ENCODE results near the gene TNFAIP8L3.
"Not testable (repeated sequence)": the region's sequence is repeated elsewhere in the genome, so short reads cannot be mapped to it uniquely, and the experiment has no call there.

The TNFAIP8L3 gene

DNA sequence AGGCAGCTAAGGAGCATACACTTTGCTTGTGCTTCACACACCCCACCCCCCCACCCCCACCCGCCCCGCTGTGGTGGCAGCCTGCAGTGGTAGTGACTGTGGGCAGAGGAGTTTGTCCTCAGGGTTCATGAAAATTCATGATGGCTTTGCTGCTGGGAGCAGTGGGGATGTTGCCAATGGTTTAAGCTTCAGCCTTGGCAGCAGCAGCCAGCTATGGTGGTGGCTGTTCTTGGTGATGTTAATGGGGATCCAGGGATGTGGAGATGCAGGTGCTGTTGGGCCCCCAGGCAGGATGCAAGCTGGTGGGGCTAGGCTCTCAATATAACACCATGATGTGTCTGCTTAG, 55.8 kb downstream of the TNFAIP8L3 start:
- no peak overlapping the region for H3K4me2 ChIP-seq (ENCODE audit: low read depth, low read length)
- H3K27ac ChIP-seq (ENCODE audit: low read length) = no peak overlapping the region
- no peaks in the 10 kb centered on the region for H3F3A ChIP-seq (ENCODE audit: insufficient read depth, low read length)
- H3K27me3 ChIP-seq (replicated peaks; ENCODE audit: insufficient read depth, low read length) = no peaks in the 10 kb centered on the region
- no peaks in the 10 kb centered on the region for H3K79me2 ChIP-seq (ENCODE audit: low read length)
- no peaks in the 10 kb centered on the region for H3K9me2 ChIP-seq (replicated peaks; ENCODE audit: insufficient read depth, low read length)
- no peak overlapping the region for H3K9ac ChIP-seq (ENCODE audit: low read length)
- no peaks in the 10 kb centered on the region for H3K9me3 ChIP-seq (replicated peaks; ENCODE audit: insufficient read depth, low read length)
- H4K20me1 ChIP-seq (ENCODE audit: insufficient read depth, low read length) = no peaks in the 10 kb centered on the region
- TF ChIP-seq EZH2 (optimal IDR thresholded peaks at IDR 0.05; ENCODE audit: low read depth, low read length) (no peak), EZH2phosphoT487 (IDR thresholded peaks at IDR 0.05; ENCODE audit: low read length) (no peak)
- TF ChIP-seq, protein P1, sequence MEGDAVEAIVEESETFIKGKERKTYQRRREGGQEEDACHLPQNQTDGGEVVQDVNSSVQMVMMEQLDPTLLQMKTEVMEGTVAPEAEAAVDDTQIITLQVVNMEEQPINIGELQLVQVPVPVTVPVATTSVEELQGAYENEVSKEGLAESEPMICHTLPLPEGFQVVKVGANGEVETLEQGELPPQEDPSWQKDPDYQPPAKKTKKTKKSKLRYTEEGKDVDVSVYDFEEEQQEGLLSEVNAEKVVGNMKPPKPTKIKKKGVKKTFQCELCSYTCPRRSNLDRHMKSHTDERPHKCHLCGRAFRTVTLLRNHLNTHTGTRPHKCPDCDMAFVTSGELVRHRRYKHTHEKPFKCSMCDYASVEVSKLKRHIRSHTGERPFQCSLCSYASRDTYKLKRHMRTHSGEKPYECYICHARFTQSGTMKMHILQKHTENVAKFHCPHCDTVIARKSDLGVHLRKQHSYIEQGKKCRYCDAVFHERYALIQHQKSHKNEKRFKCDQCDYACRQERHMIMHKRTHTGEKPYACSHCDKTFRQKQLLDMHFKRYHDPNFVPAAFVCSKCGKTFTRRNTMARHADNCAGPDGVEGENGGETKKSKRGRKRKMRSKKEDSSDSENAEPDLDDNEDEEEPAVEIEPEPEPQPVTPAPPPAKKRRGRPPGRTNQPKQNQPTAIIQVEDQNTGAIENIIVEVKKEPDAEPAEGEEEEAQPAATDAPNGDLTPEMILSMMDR (IDR thresholded peaks at IDR 0.05; ENCODE audit: low read length) = no peak
- DNase-seq = no peak
- H2AFZ ChIP-seq (ENCODE audit: low read length) = no peak overlapping the region
- no peaks in the 10 kb centered on the region for H3K36me3 ChIP-seq (replicated peaks; ENCODE audit: insufficient read depth, low read length)
- H3K4me3 ChIP-seq (ENCODE audit: low read length) = no peak overlapping the region
- no peaks in the 10 kb centered on the region for H3K4me1 ChIP-seq (ENCODE audit: low read length)

DNA sequence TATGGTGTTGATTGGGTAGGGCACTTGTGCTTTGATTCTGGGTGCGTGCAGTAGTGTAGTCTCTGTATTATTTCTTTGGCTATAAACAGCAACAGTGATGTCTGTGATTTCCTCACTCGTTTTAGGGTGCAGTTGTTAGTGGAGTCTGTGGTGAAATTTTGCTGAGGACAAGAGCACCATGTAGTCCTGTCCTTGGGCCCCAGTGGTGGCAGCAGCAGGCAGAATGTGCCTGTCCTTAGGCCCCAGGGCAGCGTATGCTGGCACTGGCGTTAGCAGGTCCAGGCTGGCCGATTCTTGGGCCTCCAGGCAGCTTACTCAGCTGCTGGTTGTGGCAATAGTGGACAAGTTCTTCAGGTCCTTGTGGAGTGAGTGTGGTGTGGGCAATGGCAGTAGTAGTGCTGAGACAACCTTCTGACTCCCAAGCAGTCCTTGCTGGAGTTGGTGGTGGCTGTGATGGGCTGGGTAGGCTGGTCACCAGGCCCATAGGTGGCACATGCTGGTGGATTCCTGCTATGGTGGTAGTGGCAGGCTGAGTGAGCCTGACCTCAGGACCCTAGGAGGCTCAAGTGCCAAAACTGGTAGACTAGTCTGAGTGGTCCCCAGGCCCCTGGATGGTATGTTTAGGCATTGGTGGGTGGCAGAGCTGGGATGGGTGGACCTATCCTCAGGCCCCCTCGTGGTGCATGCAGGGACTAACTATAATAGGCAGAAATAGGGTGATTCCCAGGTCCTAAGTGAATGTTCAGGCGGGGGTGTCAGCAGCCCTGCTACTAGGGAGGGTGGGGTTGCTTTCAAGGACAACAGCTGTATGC, 56.3 kb downstream of the TNFAIP8L3 start:
- H3K9ac ChIP-seq (ENCODE audit: low read length) = no peak overlapping the region
- no peak overlapping the region for H3K4me3 ChIP-seq (ENCODE audit: low read length)
- H3K27ac ChIP-seq (ENCODE audit: low read length) = no peak overlapping the region

DNA sequence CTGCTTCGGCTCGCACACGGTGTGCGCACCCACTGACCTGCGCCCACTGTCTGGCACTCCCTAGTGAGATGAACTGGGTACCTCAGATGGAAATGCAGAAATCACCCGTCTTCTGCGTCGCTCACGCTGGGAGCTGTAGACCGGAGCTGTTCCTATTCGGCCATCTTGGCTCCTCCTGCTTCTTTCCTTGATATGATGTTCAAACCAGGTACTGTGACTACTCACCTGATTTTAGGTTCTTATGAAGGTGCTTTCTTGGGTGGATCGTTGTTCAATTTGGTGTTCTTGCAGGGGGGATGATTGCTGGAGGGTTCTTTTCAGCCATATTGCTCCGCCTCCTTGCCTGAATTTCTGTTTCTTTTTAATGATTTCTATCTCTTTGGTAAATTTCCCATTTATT, 57.2 kb downstream of the TNFAIP8L3 start:
- H3K4me1 ChIP-seq (ENCODE audit: low read length); H3F3A ChIP-seq (ENCODE audit: insufficient read depth, low read length); H2AFZ ChIP-seq (ENCODE audit: low read length); H3K4me2 ChIP-seq (ENCODE audit: low read depth, low read length); H3K27me3 ChIP-seq (replicated peaks; ENCODE audit: insufficient read depth, low read length); H3K9me3 ChIP-seq (replicated peaks; ENCODE audit: insufficient read depth, low read length); H3K9ac ChIP-seq (ENCODE audit: low read length); H3K79me2 ChIP-seq (ENCODE audit: low read length); H3K36me3 ChIP-seq (replicated peaks; ENCODE audit: insufficient read depth, low read length); H3K9me2 ChIP-seq (replicated peaks; ENCODE audit: insufficient read depth, low read length); H3K4me3 ChIP-seq (ENCODE audit: low read length); H3K27ac ChIP-seq (ENCODE audit: low read length); H4K20me1 ChIP-seq (ENCODE audit: insufficient read depth, low read length); DNase-seq: not testable (repeated sequence)

More for the DNA sequence above, 56.3 kb downstream of the TNFAIP8L3 start:
- H3K36me3 ChIP-seq (replicated peaks; ENCODE audit: insufficient read depth, low read length) = no peaks in the 10 kb centered on the region
- DNase-seq = no peak
- H3K9me3 ChIP-seq (replicated peaks; ENCODE audit: insufficient read depth, low read length) = no peaks in the 10 kb centered on the region
- no peaks in the 10 kb centered on the region for H3K27me3 ChIP-seq (replicated peaks; ENCODE audit: insufficient read depth, low read length)
- no peaks in the 10 kb centered on the region for H4K20me1 ChIP-seq (ENCODE audit: insufficient read depth, low read length)
- H3K4me2 ChIP-seq (ENCODE audit: low read depth, low read length) = no peak overlapping the region
- no peaks in the 10 kb centered on the region for H3K9me2 ChIP-seq (replicated peaks; ENCODE audit: insufficient read depth, low read length)
- no peaks in the 10 kb centered on the region for H3K79me2 ChIP-seq (ENCODE audit: low read length)
- no peak overlapping the region for H2AFZ ChIP-seq (ENCODE audit: low read length)
- H3K4me1 ChIP-seq (ENCODE audit: low read length) = no peaks in the 10 kb centered on the region
- no peaks in the 10 kb centered on the region for H3F3A ChIP-seq (ENCODE audit: insufficient read depth, low read length)
- TF ChIP-seq, protein P1 (IDR thresholded peaks at IDR 0.05; ENCODE audit: low read length) = no peak
- no peak for TF ChIP-seq EZH2phosphoT487 (IDR thresholded peaks at IDR 0.05; ENCODE audit: low read length)
- TF ChIP-seq EZH2 (optimal IDR thresholded peaks at IDR 0.05; ENCODE audit: low read depth, low read length) = no peak

DNA sequence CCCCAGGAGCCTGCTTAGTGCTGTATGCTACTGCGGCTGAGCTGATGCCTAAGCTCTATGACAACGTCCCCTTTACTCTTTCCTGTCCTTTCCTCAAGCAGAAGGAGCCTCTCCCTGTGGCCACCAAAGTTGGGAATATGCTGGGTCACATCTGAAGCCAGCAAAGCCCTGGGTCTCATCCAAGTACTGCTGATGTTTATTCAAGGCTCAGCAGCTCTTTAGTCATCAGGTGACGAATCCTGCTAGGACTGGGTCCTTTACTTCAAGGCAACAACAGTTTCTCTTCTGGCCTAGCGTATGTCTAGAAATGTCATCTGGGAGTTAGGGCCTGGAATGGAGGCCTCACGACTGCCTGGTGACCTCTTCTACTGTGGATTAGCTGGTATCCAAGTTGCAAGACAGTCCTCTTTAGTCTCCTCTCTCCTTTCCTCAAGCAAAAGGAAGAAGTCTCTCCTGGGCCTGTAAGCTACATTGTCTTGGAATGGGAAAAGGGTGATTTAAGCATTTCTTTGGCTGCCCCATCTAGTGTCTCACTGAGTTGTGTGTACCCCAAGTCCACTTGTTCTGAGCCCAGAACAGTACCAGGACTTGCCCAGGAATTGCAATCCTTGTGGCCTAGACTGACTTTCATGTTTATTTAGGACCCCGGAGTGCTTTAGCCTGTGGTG, 63.9 kb downstream of the TNFAIP8L3 start:
- H3K27ac ChIP-seq (ENCODE audit: low read length) = no peak overlapping the region
- TF ChIP-seq, protein P1 (IDR thresholded peaks at IDR 0.05; ENCODE audit: low read length) = no peak
- TF ChIP-seq EZH2 (optimal IDR thresholded peaks at IDR 0.05; ENCODE audit: low read depth, low read length) = no peak
- no peak for DNase-seq
- no peak overlapping the region for H2AFZ ChIP-seq (ENCODE audit: low read length)
- H3K4me2 ChIP-seq (ENCODE audit: low read depth, low read length) = no peak overlapping the region
- H3K79me2 ChIP-seq (ENCODE audit: low read length) = no peaks in the 10 kb centered on the region
- no peaks in the 10 kb centered on the region for H3K27me3 ChIP-seq (replicated peaks; ENCODE audit: insufficient read depth, low read length)
- no peaks in the 10 kb centered on the region for H3K4me1 ChIP-seq (ENCODE audit: low read length)
- H3F3A ChIP-seq (ENCODE audit: insufficient read depth, low read length) = no peaks in the 10 kb centered on the region
- H3K9ac ChIP-seq (ENCODE audit: low read length) = no peak overlapping the region
- no peaks in the 10 kb centered on the region for H3K36me3 ChIP-seq (replicated peaks; ENCODE audit: insufficient read depth, low read length)
- no peaks in the 10 kb centered on the region for H3K9me2 ChIP-seq (replicated peaks; ENCODE audit: insufficient read depth, low read length)
- no peak overlapping the region for H3K4me3 ChIP-seq (ENCODE audit: low read length)
- H4K20me1 ChIP-seq (ENCODE audit: insufficient read depth, low read length) = no peaks in the 10 kb centered on the region
- H3K9me3 ChIP-seq (replicated peaks; ENCODE audit: insufficient read depth, low read length) = no peaks in the 10 kb centered on the region

Measured in MM.1S (cell line).